HEK293 (cell line): ENCODE data around the gene MTUS2.

Experiments used
- CTCF ChIA-PET: fragments of 350-600 bp; formaldehyde crosslinking; extraction: SDS; loops from one replicate; lab custom pipeline; 2021; ENCODE audit warnings: antibody characterized with exemption; lab: Yijun Ruan, JAX
- POLR2A ChIA-PET: fragments of 300-600 bp; formaldehyde crosslinking; extraction: SDS; loops from one replicate; lab custom pipeline; 2020; ENCODE audit warnings: antibody characterized with exemption, inconsistent platforms; lab: Yijun Ruan, JAX
- H3K27ac ChIP-seq: fragments of 200-500 bp; sonication (Bioruptor generic); 2 replicates; pipeline ENCODE4 v1.5.1; 2014; ENCODE audit warnings: low read depth, low read length, control low read depth, inconsistent platforms; ENCODE audit errors: extremely low read depth
- H3K36me3 ChIP-seq, 2 experiments: fragments of 200-500 bp in 1 of 2; sonication (Bioruptor generic) in 1 of 2; 1 replicate in 1 of 2; 2 replicates in 1 of 2; pipeline ENCODE4 v1.5.1; 2014 to 2017; ENCODE audit warnings: inconsistent platforms in 2 of 2, low read length in 2 of 2; ENCODE audit not compliant: control insufficient read depth in 2 of 2, insufficient read depth in 1 of 2
- H3K4me1 ChIP-seq: fragments of 200-500 bp; sonication (Bioruptor generic); 2 replicates; pipeline ENCODE4 v1.5.1; 2014; ENCODE audit warnings: mild to moderate bottlenecking, low read length, inconsistent platforms; ENCODE audit not compliant: control insufficient read depth, insufficient read depth
- H3K4me3 ChIP-seq: 2 replicates; pipeline ENCODE4 v1.5.1; 2011; ENCODE audit warnings: low read depth, mild to moderate bottlenecking, control low read depth, low read length, moderate library complexity
- H3K9me3 ChIP-seq: fragments of 200-500 bp; sonication (Bioruptor generic); 2 replicates; pipeline ENCODE4 v1.5.1; 2014; ENCODE audit warnings: low read depth, low read length, inconsistent platforms; ENCODE audit not compliant: control insufficient read depth, insufficient read depth
- KLF1 ChIP-seq: fragments of 450-650 bp; formaldehyde crosslinking; IDR thresholded peaks from 2 replicates; pipeline ENCODE4 v1.5.1; 2016; ENCODE audit warnings: missing biosample characterization, missing genetic modification characterization
- KLF8 ChIP-seq: fragments of 450-650 bp; formaldehyde crosslinking; IDR thresholded peaks from 2 replicates; pipeline ENCODE4 v1.5.1; 2016; ENCODE audit warnings: missing biosample characterization, missing genetic modification characterization
- MYNN ChIP-seq: fragments of 450-650 bp; formaldehyde crosslinking; IDR thresholded peaks from 2 replicates; pipeline ENCODE4 v1.5.1; 2016; ENCODE audit warnings: missing biosample characterization, missing genetic modification characterization, borderline replicate concordance
- SCRT1 ChIP-seq: fragments of 450-650 bp; formaldehyde crosslinking; IDR thresholded peaks from 2 replicates; pipeline ENCODE4 v1.5.1; 2016; ENCODE audit warnings: missing biosample characterization, missing genetic modification characterization, borderline replicate concordance
- TRIM28 ChIP-seq: IDR thresholded peaks from 2 replicates; pipeline ENCODE4 v1.6.1; 2011; ENCODE audit warnings: low read length, control low read depth, borderline replicate concordance
- WT1 ChIP-seq: fragments of 450-650 bp; formaldehyde crosslinking; IDR thresholded peaks from 2 replicates; pipeline ENCODE4 v1.5.1; 2016; ENCODE audit warnings: missing biosample characterization, missing genetic modification characterization
- ZBTB21 ChIP-seq: fragments of 450-650 bp; formaldehyde crosslinking; IDR thresholded peaks from 2 replicates; pipeline ENCODE4 v1.5.1; 2017; ENCODE audit warnings: missing biosample characterization, missing genetic modification characterization
- ZBTB48 ChIP-seq: fragments of 450-650 bp; formaldehyde crosslinking; IDR thresholded peaks from 2 replicates; pipeline ENCODE4 v1.5.1; 2016; ENCODE audit warnings: missing biosample characterization, missing genetic modification characterization
- ZIC2 ChIP-seq: fragments of 450-650 bp; formaldehyde crosslinking; IDR thresholded peaks from 2 replicates; pipeline ENCODE4 v1.5.1; 2016; ENCODE audit warnings: missing biosample characterization, missing genetic modification characterization
- ZNF140 ChIP-seq: fragments of 450-650 bp; formaldehyde crosslinking; IDR thresholded peaks from 2 replicates; pipeline ENCODE4 v1.5.1; 2016; ENCODE audit warnings: missing biosample characterization, missing genetic modification characterization
- ZNF175 ChIP-seq: fragments of 450-650 bp; formaldehyde crosslinking; IDR thresholded peaks from 2 replicates; pipeline ENCODE4 v1.5.1; 2016; ENCODE audit warnings: missing biosample characterization, missing genetic modification characterization
- ZNF184 ChIP-seq: fragments of 450-650 bp; IDR thresholded peaks from 2 replicates; pipeline ENCODE4 v1.5.1; 2018; ENCODE audit warnings: missing biosample characterization, mild to moderate bottlenecking, missing genetic modification characterization
- ZNF214 ChIP-seq: fragments of 450-650 bp; formaldehyde crosslinking; IDR thresholded peaks from 2 replicates; pipeline ENCODE4 v1.5.1; 2017; ENCODE audit warnings: missing biosample characterization, mild to moderate bottlenecking, missing genetic modification characterization, borderline replicate concordance
- ZNF221 ChIP-seq: fragments of 450-650 bp; formaldehyde crosslinking; IDR thresholded peaks from 2 replicates; pipeline ENCODE4 v1.5.1; 2017; ENCODE audit warnings: missing biosample characterization, missing genetic modification characterization, borderline replicate concordance
- ZNF350 ChIP-seq: fragments of 450-650 bp; formaldehyde crosslinking; IDR thresholded peaks from 2 replicates; pipeline ENCODE4 v1.5.0; 2017; ENCODE audit warnings: missing biosample characterization, mild to moderate bottlenecking, missing genetic modification characterization
- ZNF394 ChIP-seq: fragments of 450-650 bp; formaldehyde crosslinking; IDR thresholded peaks from 2 replicates; pipeline ENCODE4 v1.5.1; 2016; ENCODE audit warnings: missing biosample characterization, missing genetic modification characterization, mild to moderate bottlenecking, moderate library complexity, borderline replicate concordance
- ZNF510 ChIP-seq: fragments of 450-650 bp; formaldehyde crosslinking; IDR thresholded peaks from 2 replicates; pipeline ENCODE4 v1.5.1; 2018; ENCODE audit warnings: mild to moderate bottlenecking, missing genetic modification characterization, missing biosample characterization; ENCODE audit not compliant: insufficient replicate concordance
- ZNF558 ChIP-seq: fragments of 450-650 bp; formaldehyde crosslinking; IDR thresholded peaks from 2 replicates; pipeline ENCODE4 v1.5.1; 2016; ENCODE audit warnings: missing biosample characterization, missing genetic modification characterization
- ZNF600 ChIP-seq: fragments of 450-650 bp; formaldehyde crosslinking; IDR thresholded peaks from 2 replicates; pipeline ENCODE4 v1.5.1; 2016; ENCODE audit warnings: missing biosample characterization, missing genetic modification characterization
- ZNF629 ChIP-seq: fragments of 450-650 bp; formaldehyde crosslinking; IDR thresholded peaks from 2 replicates; pipeline ENCODE4 v1.5.1; 2017; ENCODE audit warnings: missing biosample characterization, missing genetic modification characterization
- ZNF792 ChIP-seq: fragments of 450-650 bp; formaldehyde crosslinking; IDR thresholded peaks from 2 replicates; pipeline ENCODE4 v1.5.1; 2016; ENCODE audit warnings: missing biosample characterization, missing genetic modification characterization
- ZSCAN16 ChIP-seq: fragments of 450-650 bp; formaldehyde crosslinking; IDR thresholded peaks from 2 replicates; pipeline ENCODE4 v1.5.1; 2016; ENCODE audit warnings: missing biosample characterization, missing genetic modification characterization
- TF ChIP-seq, protein P1 (sequence below): fragments of 450-650 bp; formaldehyde crosslinking; IDR thresholded peaks from 2 replicates; pipeline ENCODE4 v1.5.1; 2017; ENCODE audit warnings: missing biosample characterization, missing genetic modification characterization
- TF ChIP-seq, protein P2 (sequence below): IDR thresholded peaks from 2 replicates; pipeline ENCODE4 v1.6.1; 2011; ENCODE audit warnings: mild to moderate bottlenecking, low read depth, low read length, borderline replicate concordance
- TF ChIP-seq, protein P3 (sequence below): fragments of 450-650 bp; formaldehyde crosslinking; IDR thresholded peaks from 2 replicates; pipeline ENCODE4; 2016; ENCODE audit warnings: missing biosample characterization, missing genetic modification characterization
- TF ChIP-seq, protein P4 (sequence below): fragments of 450-650 bp; formaldehyde crosslinking; IDR thresholded peaks from 2 replicates; pipeline ENCODE4 v1.5.1; 2017; ENCODE audit warnings: missing biosample characterization, mild to moderate bottlenecking, missing genetic modification characterization, moderate library complexity
- TF ChIP-seq, protein P5 (sequence below): fragments of 450-650 bp; formaldehyde crosslinking; IDR thresholded peaks from 2 replicates; pipeline ENCODE4 v1.5.1; 2017; ENCODE audit warnings: missing biosample characterization, missing genetic modification characterization

The MTUS2 gene

DNA sequence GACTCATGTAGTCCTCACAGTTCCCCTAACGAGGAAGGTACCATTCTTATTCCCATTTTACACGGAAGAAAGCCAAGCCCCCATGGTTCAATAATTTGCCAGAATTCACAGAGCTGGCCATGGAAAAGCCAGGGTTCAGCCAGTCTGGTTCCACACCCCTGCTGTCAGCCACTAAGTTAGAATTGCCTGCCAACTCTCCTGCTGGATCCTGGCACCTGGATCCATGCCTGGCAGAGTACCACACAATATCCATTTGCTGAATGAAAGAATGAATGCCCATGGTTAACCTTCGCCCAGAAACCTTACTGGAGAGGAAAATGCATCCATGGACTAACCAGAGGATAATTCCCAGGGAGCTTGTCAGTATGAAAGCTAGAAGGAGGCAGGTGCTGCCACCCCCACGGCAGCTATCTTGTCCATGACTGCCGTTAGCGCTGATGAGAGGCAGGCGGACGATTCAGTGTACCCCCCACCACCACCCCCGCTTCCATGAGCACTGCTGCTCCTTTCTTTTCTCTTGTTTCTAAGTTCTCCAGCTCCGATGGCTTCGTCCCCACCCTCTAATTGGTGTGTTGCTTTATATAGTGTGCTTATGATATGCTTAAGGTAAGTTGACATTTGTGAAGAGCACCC is 660.9 kb downstream of the MTUS2 start:
- no peaks in the 10 kb centered on the region for H3K9me3 ChIP-seq
- TF ChIP-seq, protein P1, sequence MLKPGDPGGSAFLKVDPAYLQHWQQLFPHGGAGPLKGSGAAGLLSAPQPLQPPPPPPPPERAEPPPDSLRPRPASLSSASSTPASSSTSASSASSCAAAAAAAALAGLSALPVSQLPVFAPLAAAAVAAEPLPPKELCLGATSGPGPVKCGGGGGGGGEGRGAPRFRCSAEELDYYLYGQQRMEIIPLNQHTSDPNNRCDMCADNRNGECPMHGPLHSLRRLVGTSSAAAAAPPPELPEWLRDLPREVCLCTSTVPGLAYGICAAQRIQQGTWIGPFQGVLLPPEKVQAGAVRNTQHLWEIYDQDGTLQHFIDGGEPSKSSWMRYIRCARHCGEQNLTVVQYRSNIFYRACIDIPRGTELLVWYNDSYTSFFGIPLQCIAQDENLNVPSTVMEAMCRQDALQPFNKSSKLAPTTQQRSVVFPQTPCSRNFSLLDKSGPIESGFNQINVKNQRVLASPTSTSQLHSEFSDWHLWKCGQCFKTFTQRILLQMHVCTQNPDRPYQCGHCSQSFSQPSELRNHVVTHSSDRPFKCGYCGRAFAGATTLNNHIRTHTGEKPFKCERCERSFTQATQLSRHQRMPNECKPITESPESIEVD (tag by site-specific recombination), result no peak
- TF ChIP-seq, protein P2, sequence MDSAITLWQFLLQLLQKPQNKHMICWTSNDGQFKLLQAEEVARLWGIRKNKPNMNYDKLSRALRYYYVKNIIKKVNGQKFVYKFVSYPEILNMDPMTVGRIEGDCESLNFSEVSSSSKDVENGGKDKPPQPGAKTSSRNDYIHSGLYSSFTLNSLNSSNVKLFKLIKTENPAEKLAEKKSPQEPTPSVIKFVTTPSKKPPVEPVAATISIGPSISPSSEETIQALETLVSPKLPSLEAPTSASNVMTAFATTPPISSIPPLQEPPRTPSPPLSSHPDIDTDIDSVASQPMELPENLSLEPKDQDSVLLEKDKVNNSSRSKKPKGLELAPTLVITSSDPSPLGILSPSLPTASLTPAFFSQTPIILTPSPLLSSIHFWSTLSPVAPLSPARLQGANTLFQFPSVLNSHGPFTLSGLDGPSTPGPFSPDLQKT, result no peak
- no peak for TF ChIP-seq ZNF394 (tag by site-specific recombination)
- no peak for TF ChIP-seq ZNF600 (tag by site-specific recombination)
- TF ChIP-seq ZNF140 (tag by site-specific recombination), result no peak
- no peak for TF ChIP-seq ZNF221 (tag by site-specific recombination)
- TF ChIP-seq ZNF558 (tag by site-specific recombination), result no peak
- no peak for TF ChIP-seq WT1
- no peak for TF ChIP-seq MYNN (tag by site-specific recombination)
- no peak for TF ChIP-seq ZSCAN16
- TF ChIP-seq ZNF350 (tag by site-specific recombination), result no peak
- TF ChIP-seq, protein P3, sequence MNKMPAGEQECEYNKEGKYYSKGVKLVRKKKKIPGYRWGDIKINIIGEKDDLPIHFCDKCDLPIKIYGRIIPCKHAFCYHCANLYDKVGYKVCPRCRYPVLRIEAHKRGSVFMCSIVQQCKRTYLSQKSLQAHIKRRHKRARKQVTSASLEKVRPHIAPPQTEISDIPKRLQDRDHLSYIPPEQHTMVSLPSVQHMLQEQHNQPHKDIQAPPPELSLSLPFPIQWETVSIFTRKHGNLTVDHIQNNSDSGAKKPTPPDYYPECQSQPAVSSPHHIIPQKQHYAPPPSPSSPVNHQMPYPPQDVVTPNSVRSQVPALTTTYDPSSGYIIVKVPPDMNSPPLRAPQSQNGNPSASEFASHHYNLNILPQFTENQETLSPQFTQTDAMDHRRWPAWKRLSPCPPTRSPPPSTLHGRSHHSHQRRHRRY (tag by site-specific recombination), result no peak
- peaks cover 3% of the 10 kb centered on the region; the same call in 1 of the 2 replicates for H3K4me1 ChIP-seq
- H3K36me3 ChIP-seq, result no peaks in the 10 kb centered on the region
- ChIA-PET CTCF (interaction anchor here (0.6 to 0.8 kb wide), 2 partner anchors 10 to 26 kb away, joined by 3 read pairs; no protein-coding TSS in a partner anchor), POLR2A (no interaction called here)
- no peak overlapping the region for H3K27ac ChIP-seq
- no peak overlapping the region for H3K4me3 ChIP-seq

DNA sequence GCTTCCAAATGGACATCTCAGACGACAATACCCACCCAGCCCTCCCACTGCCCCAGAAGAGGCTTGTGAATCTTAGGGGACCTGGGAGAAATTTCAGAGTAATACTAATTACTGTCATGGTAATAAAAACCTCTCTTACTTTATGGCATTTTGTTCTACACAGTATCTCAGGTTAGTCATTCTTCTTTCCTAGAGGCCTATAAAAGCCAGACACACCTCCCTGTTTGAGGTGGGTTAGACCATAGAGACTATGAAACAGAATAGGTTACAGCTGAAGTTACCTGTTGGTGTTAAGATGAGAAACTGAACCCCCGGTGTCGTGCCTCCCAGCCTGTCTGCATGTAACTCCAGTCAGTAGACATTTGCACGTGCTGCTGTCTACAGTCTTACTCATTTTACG is 661.5 kb downstream of the MTUS2 start:
- CTCF ChIA-PET, result interaction anchor here (0.6 to 1.2 kb wide), 3 partner anchors 8 to 27 kb away, joined by 3 to 7 read pairs (median 3); no protein-coding TSS in a partner anchor
- Histone ChIP-seq H3K4me1 (peaks cover 3% of the 10 kb centered on the region; the same call in 1 of the 2 replicates), H3K36me3 (no peaks in the 10 kb centered on the region), H3K27ac (no peak overlapping the region), H3K9me3 (no peaks in the 10 kb centered on the region), H3K4me3 (no peak overlapping the region)
- POLR2A ChIA-PET, result no interaction called here
- TF ChIP-seq SCRT1 (no peak), KLF8 (no peak), ZBTB48 (tag by site-specific recombination) (no peak), TRIM28 (no peak), ZNF629 (no peak), ZNF184 (tag by site-specific recombination) (no peak), ZNF792 (tag by site-specific recombination) (no peak), KLF1 (tag by site-specific recombination) (no peak), ZNF175 (tag by site-specific recombination) (no peak), ZNF214 (tag by site-specific recombination) (no peak), ZNF510 (no peak), ZIC2 (no peak), ZBTB21 (tag by site-specific recombination) (no peak)
- TF ChIP-seq, protein P4, sequence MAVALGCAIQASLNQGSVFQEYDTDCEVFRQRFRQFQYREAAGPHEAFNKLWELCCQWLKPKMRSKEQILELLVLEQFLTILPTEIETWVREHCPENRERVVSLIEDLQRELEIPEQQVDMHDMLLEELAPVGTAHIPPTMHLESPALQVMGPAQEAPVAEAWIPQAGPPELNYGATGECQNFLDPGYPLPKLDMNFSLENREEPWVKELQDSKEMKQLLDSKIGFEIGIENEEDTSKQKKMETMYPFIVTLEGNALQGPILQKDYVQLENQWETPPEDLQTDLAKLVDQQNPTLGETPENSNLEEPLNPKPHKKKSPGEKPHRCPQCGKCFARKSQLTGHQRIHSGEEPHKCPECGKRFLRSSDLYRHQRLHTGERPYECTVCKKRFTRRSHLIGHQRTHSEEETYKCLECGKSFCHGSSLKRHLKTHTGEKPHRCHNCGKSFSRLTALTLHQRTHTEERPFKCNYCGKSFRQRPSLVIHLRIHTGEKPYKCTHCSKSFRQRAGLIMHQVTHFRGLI (tag by site-specific recombination), result no peak
- TF ChIP-seq, protein P5, sequence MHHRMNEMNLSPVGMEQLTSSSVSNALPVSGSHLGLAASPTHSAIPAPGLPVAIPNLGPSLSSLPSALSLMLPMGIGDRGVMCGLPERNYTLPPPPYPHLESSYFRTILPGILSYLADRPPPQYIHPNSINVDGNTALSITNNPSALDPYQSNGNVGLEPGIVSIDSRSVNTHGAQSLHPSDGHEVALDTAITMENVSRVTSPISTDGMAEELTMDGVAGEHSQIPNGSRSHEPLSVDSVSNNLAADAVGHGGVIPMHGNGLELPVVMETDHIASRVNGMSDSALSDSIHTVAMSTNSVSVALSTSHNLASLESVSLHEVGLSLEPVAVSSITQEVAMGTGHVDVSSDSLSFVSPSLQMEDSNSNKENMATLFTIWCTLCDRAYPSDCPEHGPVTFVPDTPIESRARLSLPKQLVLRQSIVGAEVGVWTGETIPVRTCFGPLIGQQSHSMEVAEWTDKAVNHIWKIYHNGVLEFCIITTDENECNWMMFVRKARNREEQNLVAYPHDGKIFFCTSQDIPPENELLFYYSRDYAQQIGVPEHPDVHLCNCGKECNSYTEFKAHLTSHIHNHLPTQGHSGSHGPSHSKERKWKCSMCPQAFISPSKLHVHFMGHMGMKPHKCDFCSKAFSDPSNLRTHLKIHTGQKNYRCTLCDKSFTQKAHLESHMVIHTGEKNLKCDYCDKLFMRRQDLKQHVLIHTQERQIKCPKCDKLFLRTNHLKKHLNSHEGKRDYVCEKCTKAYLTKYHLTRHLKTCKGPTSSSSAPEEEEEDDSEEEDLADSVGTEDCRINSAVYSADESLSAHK (tag by site-specific recombination), result no peak
